Fibroblast of peridontal ligament (primary cell): Measurements from ENCODE around the gene NAA35.
A peak's percentile ranks its signal among the peaks of the same experiment; 100 is the strongest.
"Not testable (repeated sequence)": the region's sequence is repeated elsewhere in the genome, so short reads cannot be mapped to it uniquely, and the experiment has no call there.

Source experiments
- DNase-seq: peaks from one replicate; pipeline ENCODE4 v3.0.0-alpha.2; 2010; ENCODE audit errors: extremely low read depth

The NAA35 gene

DNA sequence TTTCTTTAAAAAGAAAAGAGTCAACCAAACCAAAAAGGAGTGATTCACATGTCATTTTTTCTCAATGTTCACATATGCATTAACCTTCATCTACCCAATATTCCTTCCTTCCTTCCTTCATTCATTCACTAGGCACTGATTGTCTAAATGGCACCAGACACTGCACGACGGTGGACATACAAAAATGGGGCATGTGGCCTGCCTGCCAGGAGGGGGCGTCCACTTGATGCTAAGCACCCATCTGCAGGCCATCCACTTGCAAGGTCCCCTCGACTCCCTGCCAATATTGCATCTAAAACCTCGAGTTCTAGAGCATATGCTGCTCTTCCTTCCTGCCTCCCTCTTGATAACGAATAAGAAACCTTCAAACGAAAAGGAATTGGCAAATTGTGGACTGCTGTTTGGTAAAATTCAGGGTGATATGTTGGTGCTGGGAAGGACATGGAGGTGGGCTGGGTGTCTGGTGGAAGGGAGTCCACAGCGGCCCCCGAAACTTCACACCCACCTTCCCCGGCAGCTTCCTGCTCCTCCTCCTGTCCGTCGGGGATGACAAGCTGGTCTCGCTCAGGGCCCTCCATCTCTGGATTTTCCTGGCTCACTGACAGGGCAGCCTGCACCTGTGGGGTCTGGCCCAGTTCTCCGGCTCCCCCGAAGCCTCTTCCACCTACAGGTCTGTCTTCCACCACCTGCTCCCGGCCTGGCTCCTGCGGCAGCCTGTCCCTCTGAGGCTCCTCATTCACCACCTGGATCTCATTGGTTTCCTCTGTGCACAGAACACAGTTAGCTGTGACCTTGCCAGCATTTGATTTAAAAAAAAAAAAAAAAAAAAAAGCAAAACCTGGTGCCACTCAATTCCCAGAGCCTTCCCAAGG lies 94.2 kb downstream of the NAA35 start:
- peak; percentile 44 for DNase-seq

DNA sequence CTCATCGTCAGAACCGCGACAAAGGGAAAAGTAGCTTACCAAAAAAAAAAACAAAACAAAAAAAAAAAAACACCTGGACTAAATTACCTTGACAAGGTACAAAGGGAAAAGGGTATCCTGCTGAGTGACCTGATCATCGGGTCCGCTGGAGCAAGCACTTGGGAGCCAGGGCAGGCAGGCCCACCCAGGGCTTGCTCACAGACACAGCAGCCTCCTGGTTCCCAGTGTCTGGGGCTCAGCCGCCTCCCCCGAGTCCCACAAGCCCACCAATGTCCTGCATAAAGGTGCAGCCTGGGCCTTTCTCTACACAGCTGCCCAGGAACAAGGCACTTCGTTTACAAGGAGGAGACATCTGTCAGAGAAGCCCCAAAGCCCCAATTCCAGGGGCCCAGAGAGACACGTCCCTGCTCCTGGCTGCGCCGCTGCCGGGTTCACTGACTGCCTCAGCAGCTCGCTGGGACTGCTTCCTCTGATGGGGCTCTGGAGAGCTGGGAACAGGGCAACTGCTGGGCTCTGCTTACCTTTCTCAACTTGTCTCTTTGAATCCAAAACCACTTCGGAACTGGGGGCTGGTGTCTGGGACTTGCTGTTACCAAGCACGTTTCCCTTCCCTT lies 95.0 kb downstream of the NAA35 start:
- DNase-seq = no peak

DNA sequence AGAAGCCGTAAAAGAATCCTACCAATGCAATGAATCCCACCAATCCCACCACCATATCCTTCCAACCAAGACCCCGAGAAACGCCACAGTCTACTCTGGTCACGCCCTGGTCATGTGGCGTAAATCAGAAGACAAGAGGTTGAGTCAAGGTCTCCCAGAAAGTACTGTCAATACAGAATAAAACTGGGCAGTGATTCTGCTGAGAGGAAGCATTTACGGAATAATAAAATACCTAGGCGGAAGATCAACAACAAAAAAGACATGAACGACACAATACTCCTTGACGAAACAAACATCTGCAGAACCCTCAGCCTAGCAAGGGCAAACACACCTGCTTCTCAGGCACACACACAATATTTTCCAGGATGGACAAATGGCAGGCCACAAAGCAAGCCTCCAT lies 95.6 kb downstream of the NAA35 start:
- no peak for DNase-seq

DNA sequence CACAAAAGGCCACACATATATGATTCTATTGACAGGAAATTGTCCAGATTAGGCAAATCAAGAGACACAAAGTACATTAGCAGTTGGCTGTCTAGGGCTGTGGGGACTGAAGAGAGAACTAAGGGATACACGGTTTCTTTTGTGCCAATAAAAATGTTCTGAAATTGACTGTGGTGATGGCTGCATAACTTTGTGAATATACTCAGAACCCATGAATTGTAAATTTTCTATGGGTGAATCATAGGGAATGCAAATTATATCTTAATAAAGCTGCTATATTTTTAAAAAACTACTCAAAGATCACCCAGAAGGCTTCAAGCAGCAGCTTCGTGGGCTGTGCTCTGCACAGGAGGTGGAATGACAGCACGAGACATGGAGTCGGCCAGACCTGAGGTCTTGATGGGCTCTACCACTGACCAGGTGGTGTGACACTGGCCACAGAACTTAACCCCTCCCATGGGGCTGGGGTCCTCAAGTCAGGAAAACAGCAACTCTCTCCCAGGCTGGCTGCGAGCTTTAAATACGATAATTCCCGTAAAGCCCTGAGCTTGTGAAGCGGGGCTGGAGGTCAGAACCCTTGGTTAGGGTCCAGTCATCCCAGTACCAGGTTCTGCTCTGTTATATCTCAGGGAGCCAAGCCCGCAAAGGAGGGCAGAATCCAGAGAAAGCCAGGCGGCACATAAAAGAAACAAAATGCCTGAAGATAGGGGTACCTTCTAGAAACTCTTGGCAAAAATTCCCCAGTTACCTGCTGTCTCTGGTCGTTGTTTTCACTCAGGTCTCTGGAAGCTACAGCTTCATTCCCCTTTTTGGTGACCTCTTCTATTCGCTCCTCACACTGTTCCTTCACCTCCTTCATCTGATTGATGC lies 99.3 kb downstream of the NAA35 start:
- peak; percentile 27 for DNase-seq

DNA sequence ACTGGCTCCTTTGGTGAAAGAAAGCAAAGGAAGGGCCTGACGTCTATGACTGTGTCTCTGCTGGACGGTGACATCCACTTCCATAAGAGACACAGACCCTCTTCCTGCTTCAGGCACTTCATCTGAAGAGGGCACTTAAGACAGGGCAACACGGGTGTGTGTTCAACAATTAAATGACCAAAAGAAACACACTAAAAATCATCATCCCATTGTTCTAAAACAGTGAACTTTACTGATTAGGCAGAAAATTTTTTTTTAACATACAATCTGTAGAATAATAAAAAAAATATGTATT lies 99.9 kb downstream of the NAA35 start:
- DNase-seq = no peak

DNA sequence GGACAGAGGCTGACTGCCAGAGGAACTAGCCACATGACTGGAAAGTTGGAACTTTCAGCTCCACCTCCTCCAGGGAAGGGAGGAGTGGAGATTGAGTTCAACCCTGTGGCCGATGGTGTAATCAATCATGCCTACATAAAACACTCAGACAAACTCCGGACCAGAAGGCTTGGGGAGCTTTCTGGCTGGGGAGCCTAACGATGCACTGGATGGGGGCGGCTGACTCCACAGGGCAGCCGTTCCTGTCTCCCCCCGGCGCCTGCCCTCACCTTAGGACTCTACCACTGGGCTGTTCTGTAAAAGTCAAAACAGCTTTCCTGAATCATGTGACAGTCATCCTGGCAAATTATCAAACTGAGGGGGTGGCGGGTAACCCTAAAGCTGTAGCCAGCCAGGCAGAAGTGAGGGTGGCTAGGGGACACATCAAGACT lies 100.4 kb downstream of the NAA35 start:
- DNase-seq = peak; percentile 44

DNA sequence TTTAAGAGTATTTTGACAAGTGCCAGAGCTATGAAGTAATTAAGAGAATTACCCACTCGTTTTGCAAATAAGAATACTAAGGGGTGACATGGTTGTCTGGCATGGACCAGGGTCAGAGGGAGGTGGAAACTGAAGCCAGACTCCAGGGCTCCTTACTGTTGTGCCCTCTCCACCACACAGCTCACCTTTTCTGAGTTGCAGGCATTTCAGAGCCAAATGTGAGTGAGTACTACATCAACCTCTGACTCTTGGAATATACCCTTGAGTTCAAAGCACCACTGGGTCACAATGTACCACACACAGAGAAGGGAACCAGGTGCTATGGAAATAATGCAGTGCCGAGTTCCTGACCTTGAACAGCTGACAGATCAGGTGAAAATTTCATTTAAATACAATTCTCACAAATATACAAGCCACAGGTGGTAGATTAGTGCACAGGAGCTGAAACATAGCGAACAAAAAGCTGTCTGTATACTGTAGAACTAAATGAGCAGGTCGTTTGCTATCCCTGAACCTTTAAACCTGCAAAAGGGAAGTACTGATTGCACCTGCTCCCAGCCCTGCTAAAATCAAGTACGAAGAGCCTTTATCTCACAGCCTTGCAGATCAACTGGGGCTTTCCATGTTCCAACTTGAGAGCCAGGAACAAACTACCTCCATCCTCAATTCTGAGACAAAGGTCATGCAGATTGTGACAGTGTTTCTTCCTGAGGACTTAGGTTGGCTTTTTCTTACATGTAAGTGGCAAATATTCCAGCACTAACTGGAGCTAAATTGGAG lies 101.4 kb downstream of the NAA35 start:
- no peak for DNase-seq

DNA sequence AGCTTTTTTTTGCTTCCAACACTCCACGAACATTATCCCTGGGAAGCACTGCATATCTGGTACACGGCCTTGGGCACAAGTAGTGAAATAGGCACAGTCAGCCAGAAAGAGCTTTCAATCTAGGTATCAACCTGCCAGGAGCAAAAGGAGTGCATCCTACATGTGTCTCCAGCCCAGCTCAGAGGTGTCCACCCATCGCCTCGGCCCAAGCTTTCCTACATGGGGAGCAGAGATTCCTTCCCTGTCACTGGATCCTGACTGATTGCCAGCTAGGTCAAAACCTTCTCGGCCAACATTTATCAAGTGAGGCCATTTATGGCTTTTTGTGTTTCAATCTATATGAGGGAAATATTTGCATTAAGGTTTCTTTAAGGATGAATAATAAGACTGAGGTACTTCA lies 102.6 kb downstream of the NAA35 start:
- DNase-seq = no peak

DNA sequence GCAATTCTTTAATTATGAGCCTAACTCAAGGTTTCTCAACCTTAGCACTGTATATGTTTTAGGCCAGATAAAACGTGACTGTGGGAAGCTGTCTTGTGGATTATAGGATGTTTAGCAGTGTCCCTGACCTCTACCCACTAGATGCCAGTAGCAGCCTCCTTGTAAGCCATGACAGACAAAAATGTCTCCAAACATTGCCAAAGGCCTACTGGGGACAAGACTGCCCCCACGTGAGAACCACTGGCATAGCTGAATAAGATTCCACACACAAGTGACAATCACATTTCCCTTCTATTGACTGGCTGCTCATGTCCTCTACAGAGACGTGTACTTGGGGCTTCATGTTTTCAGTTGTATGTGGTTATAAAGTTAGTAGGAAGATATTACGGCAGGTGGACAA lies 103.1 kb downstream of the NAA35 start:
- no peak for DNase-seq

DNA sequence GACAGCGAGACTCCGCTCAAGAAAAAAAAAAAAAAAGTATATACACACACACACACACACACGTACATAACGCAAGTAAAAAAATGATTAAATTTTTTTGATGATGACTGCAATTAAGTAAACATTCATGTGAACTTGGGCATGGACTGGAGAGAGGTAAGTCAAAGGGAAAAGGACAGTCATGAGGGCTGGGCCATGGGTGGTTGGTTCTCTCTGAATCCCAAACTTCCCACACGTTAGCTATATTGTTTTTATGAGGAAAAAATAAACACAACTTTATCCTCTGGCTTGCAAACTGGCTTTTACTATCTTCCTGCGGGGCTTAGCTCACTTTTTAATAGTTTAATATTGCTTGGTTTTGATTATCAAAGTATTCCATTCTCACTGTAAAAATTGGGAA lies 104.7 kb downstream of the NAA35 start:
- DNase-seq = no peak

DNA sequence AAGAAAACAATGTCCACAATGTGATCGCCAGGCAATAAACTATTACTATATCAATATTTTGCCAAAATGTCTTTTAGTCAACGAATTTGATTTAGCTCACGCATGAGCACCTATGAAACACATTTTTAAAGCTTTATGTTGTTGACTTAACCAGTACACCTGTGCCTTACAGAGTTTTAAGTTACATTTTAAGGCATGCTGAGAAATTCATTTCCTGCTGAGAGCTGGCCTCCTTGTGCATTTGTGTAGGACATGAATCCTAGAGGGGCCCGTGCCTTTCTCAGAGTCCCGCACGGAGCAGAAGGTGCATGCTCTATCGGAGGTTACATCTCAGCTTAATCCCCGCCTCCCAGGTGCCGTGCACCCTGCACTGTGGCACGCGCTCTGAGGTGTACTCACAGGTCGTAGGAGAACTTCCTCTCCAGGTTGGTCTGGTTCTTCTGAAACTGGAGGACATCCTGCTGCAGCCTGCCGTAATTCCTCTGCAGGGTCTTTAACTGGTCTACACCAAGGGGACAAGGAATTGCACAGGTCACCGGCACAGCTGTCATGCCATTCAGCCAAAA lies 105.2 kb downstream of the NAA35 start:
- no peak for DNase-seq

DNA sequence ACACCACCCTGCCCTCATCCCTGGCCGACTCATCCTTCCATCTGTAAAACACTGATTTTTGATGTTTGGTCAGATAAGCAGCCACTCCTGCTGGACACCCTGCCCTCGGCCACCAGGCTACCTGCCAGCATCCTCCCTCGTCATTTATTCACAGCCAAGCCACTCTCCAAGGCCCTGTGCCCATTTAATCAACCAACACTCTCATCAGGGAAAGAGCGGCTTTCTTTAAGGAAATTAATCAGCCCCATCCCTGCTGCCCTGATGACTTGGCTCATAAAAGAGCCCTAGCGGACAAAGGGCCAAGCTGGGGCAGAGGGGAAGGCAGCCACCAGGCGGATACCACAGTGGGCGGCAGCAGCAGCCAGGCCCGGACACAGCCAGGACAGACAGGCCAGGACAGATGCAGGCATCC lies 106.0 kb downstream of the NAA35 start:
- DNase-seq = no peak

DNA sequence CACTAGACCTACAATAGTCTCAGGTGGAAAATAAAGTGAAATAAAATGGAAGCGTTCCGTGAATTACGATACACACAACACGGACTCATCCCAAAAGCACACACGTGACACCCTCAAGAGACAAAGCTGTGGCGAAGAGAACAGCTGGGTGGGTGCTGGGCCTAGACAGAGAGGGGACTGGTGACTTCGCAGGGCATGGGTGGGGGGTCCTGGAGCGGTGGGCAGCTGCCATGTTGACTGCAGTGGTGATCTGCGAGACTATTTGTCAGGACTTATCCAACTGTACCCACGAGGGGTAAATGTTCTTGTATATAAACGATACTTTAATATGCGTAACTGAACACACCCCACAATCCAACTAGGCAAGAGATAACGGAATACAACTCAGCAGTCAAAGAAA lies 106.4 kb downstream of the NAA35 start:
- no peak for DNase-seq

DNA sequence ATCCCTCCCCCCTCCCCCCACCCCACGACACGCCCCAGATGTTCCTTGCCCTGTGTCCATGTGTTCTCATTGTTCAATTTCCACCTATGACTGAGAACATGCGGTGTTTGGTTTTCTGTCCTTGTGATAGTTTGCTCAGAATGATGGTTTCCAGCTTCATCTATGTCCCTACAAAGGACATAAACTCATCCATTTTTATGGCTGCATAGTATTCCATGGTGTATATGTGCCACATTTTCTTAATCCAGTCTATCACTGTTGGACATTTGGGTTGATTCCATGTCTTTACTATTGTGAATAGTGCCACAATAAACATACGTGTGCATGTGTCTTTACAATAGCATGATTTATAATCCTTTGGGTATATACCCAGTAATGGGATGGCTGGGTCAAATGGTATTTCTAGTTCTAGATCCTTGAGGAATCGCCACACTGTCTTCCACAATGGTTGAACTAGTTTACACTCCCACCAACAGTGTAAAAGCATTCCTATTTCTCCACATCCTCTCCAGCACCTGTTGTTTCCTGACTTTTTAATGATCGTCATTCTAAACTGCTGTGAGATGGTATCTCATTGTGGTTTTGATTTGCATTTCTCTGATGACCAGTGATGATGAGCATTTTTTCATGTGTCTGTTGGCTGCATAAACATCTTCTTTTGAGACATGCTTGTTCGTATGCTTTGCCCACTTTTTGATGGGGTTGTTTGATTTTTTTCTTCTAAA lies 107.2 kb downstream of the NAA35 start:
- DNase-seq = not testable (repeated sequence)

DNA sequence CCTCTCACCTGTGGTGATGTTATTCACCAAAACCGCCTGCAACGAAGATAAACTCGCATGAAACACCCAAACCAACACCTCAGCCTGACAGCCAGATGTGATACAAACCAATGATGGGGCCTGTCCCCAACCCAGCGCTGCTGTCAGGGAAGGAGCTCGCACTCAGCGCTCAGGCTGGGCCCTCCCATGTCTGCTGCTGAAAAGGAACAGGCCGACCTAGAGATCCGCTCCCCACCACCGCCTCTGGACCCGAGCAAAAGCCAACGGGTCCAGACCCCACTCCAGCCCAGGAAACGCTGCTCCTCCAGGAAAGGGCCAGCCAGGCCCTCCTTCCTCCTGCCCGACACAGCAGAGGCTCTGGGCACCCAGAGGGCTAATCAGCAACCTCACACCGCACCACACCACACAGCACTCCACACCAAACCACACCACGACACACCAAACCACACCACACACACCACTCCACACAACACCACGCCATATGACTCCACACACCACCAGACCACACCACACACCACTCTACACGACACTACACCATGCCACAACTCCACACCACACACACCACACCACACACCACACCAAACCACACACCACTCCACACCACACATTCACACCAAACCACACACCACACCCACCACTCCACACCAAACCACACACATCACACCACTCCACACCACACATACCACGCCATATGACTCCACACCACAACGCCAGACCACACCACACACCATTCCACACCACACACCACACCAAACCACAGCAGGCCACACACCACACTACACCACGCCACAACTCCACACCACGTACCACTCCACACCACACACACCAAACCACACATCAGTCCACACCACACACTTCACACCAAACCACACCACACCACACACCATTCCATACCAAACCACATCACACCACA lies 111.9 kb downstream of the NAA35 start:
- no peak for DNase-seq

DNA sequence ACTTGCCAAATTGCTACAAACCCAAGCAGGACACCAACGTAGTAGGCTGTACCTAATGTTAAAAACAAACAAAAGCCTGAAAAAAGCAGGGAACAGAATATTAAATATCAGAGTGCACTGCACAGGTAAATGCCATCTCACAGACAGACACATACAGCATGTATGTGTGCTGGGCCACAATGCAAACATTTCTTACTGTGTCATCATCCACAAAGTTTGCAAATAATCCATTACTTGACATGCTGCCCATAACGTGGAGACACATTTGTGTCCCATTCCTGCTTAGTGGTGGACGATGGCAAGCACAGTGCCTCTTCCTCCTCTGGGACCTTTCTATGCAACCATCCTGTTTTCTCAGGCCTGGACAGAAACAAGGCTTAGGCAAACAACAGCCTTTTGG lies 113.7 kb downstream of the NAA35 start:
- DNase-seq = no peak

DNA sequence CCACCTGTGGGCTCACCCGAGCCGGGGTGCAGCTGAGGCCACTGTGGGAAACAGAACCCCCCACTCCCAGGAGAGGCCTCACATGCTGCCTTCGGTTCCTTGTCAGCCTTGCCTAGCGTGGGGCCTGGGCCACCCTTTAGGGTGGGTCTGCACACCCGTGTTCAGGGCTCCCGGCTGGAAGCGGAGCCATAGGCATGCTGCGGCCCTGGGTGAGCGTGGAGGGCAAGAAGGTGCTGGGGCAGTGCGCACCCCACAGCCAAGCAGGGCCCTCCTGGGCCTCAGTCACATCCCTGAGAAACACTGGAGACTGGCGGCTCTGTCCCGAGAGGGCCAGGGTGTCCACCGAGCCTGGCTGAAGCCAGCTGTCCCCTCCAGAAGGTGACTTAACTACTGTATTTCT lies 116.5 kb downstream of the NAA35 start:
- DNase-seq = no peak

DNA sequence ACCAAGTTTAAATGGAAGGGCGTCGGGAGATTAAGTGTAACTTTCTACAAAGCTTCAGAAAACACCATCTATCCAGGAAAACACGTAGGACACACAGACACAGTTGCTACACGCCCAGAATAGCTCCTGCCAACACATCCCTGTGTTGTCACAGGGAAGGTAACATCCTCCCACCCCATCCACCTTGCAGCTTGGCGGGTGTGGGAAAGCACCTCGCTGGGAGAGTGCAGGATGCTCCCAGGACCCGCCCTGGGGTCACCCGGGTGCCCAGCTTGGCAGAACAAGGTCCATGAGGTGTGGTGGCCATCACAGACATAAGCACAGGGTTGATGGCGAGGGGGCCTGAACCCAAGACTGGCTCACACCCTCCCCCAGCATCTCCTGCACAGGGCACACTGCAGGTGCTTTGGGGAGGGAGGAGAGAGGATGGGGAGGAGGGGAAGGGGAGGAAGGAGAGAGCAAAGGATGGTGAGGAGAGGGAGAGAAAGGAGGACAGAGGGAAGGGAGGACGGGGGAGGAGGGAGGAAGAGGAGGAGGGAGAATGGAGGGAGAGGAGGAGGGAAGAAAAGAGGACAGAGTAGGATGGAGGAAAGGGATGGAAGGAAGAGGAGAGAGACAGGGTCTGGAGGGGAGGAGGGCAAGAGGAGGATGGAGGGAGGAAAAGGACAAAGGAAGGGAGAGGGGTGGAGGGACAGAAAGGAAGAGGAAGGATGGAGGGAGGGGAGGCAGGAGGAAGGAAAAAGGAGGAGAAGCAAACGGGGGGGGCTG lies 121.2 kb downstream of the NAA35 start:
- no peak for DNase-seq
